Esophagus muscularis mucosa (tissue), 4 donors: Measurements from ENCODE around the gene DENND6B. TPM values are rescaled to one million over a fixed set of nuclear protein-coding genes. Genes with fewer than 3 reads are reported as not detected.

Experiments
- DNase-seq: peaks from one replicate; pipeline ENCODE4 v3.0.0-alpha.2; 2017; ENCODE audit errors: extremely low spot score
- H3K27ac ChIP-seq, 4 donors: fragments of 200-600 bp; sonication (generic); replicated peaks in 1 of 4; 1 replicate in 3 of 4; 2 replicates in 1 of 4; pipeline ENCODE4 v1.5.1; 2016 to 2019; ENCODE audit warnings: mild to moderate bottlenecking in 1 of 4
- H3K27me3 ChIP-seq, 4 donors: fragments of 200-600 bp; sonication (generic); one replicate each; pipeline versions ENCODE4 v1.5.1 to v1.6.0; 2016 to 2019
- H3K36me3 ChIP-seq, 4 donors: fragments of 200-600 bp; sonication (generic); one replicate each; pipeline ENCODE4 v1.5.1; 2016 to 2019
- H3K4me1 ChIP-seq, 4 donors: fragments of 200-600 bp; sonication (generic); one replicate each; pipeline ENCODE4 v1.5.1; 2016 to 2019
- H3K4me3 ChIP-seq, 4 donors: fragments of 200-600 bp; sonication (generic); 1 replicate in 2 of 4; 2 replicates in 2 of 4; pipeline ENCODE4 v1.5.1; 2016 to 2019; ENCODE audit warnings: mild to moderate bottlenecking in 4 of 4, moderate library complexity in 1 of 4
- H3K9me3 ChIP-seq, 4 donors: fragments of 200-600 bp; sonication (generic); 1 replicate in 3 of 4; 2 replicates in 1 of 4; pipeline ENCODE4 v1.5.1; 2016 to 2019
- CTCF ChIP-seq, 3 experiments: fragments of 200-600 bp in 2 of 3; fragments of 450-650 bp in 1 of 3; sonication (generic) in 2 of 3; IDR thresholded peaks; one replicate each; pipeline ENCODE4 v1.5.1; 2017 to 2019; ENCODE audit warnings: antibody characterized with exemption in 3 of 3, mild to moderate bottlenecking in 2 of 3, moderate library complexity in 1 of 3
- EP300 ChIP-seq: sonication (generic); formaldehyde crosslinking; IDR thresholded peaks from one replicate; pipeline ENCODE4 v1.6.1; 2017; ENCODE audit warnings: antibody characterized with exemption
- POLR2A ChIP-seq: fragments of 450-650 bp; IDR thresholded peaks from one replicate; pipeline ENCODE4 v1.6.1; 2017; ENCODE audit warnings: antibody characterized with exemption, moderate library complexity, mild to moderate bottlenecking, low read depth
- POLR2AphosphoS5 ChIP-seq, 2 donors: sonication (generic); formaldehyde crosslinking; IDR thresholded peaks; one replicate each; pipeline ENCODE4 v1.6.1; 2017; ENCODE audit warnings: antibody characterized with exemption in 2 of 2
- WGBS: methylation state at CpG from one replicate; pipeline ENCODE4 v1.1.5; 2018; 5-methylcytosine and 5-hydroxymethylcytosine counted together
- intact Hi-C: fragments of 100-400 bp; cut with DNase I; formaldehyde crosslinking; loops from one replicate; pipeline ENCODE4 v1.15.1; 2023
- total RNA-seq, 4 donors: library from RNA; depleted of rRNA; stranded (reverse); fragments of >200 nt; gene quantifications; one replicate each; pipeline versions ENCODE4 v1.1.0 to v1.2.1, GENCODE V29; 2016

Gene DENND6B
- total RNA-seq, 4 donors from 2014 or later: 1.7 to 3.8 (median 2.5) TPM

- no peak for DNase-seq
- WGBS: 79% methylated on average over 19 of the region's 20 CpGs
- H3K36me3 ChIP-seq: peaks cover 0 to 4% (median 0%) of the 10 kb centered on the region in 4 donors
- no peaks in the 10 kb centered on the region for H3K9me3 ChIP-seq
- H3K27ac ChIP-seq: peak overlapping the region; percentile 61 to 93 (median 62)
- peaks cover 85 to 100% (median 100%) of the 10 kb centered on the region in 4 donors for H3K4me1 ChIP-seq
- H3K4me3 ChIP-seq: no peak overlapping the region
- intact Hi-C loops: no loop called here
- TF ChIP-seq CTCF (IDR thresholded peaks at IDR 0.05) (no peak), POLR2A (no peak), POLR2AphosphoS5 (IDR thresholded peaks at IDR 0.05) (no peak), EP300 (no peak)
- H3K27me3 ChIP-seq: peaks cover 0 to 6% (median 0%) of the 10 kb centered on the region in 4 donors
These were observed 29.1 kb downstream of the DENND6B start for GRCh38 chr22:50297510-50298265.

- H3K4me3 ChIP-seq: no peak overlapping the region
- H3K27me3 ChIP-seq: peaks cover 0 to 6% (median 0%) of the 10 kb centered on the region in 4 donors
- TF ChIP-seq POLR2A (no peak), POLR2AphosphoS5 (IDR thresholded peaks at IDR 0.05) (no peak), CTCF (IDR thresholded peaks at IDR 0.05) (no peak), EP300 (no peak)
- H3K9me3 ChIP-seq: no peaks in the 10 kb centered on the region
- H3K4me1 ChIP-seq: peaks cover 82 to 100% (median 100%) of the 10 kb centered on the region in 4 donors
- H3K27ac ChIP-seq: peak overlapping the region; percentile 61 to 93 (median 62)
- intact Hi-C loops: no loop called here
- peaks cover 0 to 4% (median 0%) of the 10 kb centered on the region in 4 donors for H3K36me3 ChIP-seq
- DNase-seq: no peak
- 70% methylated on average over 21 of the region's 29 CpGs for WGBS
These were observed 29.9 kb downstream of the DENND6B start for GRCh38 chr22:50296658-50297490.

DNA sequence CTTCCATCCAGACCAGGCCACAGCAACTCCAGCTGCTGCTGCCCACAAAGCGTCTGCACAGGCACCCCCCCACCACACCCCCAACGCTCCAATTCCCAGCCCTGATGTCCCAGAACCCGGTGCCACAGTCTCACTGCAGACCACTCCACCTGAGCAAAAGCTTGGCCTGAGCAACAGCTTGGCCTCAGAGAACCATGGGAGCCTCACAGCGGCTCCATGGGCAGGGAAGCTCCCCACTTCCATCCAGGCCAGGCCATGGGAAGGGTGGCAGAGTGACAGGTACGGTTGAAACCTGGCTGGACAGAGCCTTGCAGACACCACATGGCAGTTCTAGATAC, 32.5 kb downstream of the DENND6B start:
- intact Hi-C loops: loop anchor here (5.0 kb wide), 1 partner anchor 33 kb away; the partner anchor contains the start of gene DENND6B
- H3K27me3 ChIP-seq: peaks cover 0 to 6% (median 0%) of the 10 kb centered on the region in 4 donors
- TF ChIP-seq POLR2A (no peak), POLR2AphosphoS5 (IDR thresholded peaks at IDR 0.05) (no peak), CTCF (IDR thresholded peaks at IDR 0.05) (no peak), EP300 (no peak)
- H3K9me3 ChIP-seq: no peaks in the 10 kb centered on the region
- no peak for DNase-seq
- peak overlapping the region in 3 of 4 donors; percentile 43 to 55 (median 47) for H3K4me3 ChIP-seq
- peaks cover 9 to 27% (median 20%) of the 10 kb centered on the region in 4 donors for H3K36me3 ChIP-seq
- WGBS: 60% methylated on average over 2 of the region's 5 CpGs
- peaks cover 57 to 96% (median 84%) of the 10 kb centered on the region in 4 donors for H3K4me1 ChIP-seq
- peak overlapping the region; percentile 81 to 91 (median 86) for H3K27ac ChIP-seq

- Histone ChIP-seq H3K4me3 (peak overlapping the region; percentile 42 to 55 (median 45)), H3K9me3 (no peaks in the 10 kb centered on the region), H3K27me3 (peaks cover 0 to 6% (median 0%) of the 10 kb centered on the region in 4 donors), H3K36me3 (peaks cover 15 to 33% (median 26%) of the 10 kb centered on the region in 4 donors), H3K27ac (peak overlapping the region; percentile 81 to 91 (median 86)), H3K4me1 (peaks cover 51 to 90% (median 78%) of the 10 kb centered on the region in 4 donors)
- TF ChIP-seq EP300: no peak
- peak; percentile 6 to 9 for TF ChIP-seq POLR2AphosphoS5 (IDR thresholded peaks at IDR 0.05)
- DNase-seq: no peak
- intact Hi-C loops: loop anchor here (5.0 kb wide), 1 partner anchor 34 kb away; the partner anchor contains the start of gene DENND6B
- WGBS: 67% methylated on average over 2 of the region's 42 CpGs
These were observed 33.1 kb downstream of the DENND6B start for GRCh38 chr22:50293441-50294318.
